Activated naive CD4-positive, alpha-beta T cell treated with anti-CD3 and anti-CD28 coated beads for 36 hours (primary cell): Measurements from ENCODE around the gene NETO2. TPM values are rescaled to one million over a fixed set of nuclear protein-coding genes. Genes with fewer than 3 reads are reported as not detected.
"Not testable (repeated sequence)": the region's sequence is repeated elsewhere in the genome, so short reads cannot be mapped to it uniquely, and the experiment has no call there.

Experiments
- CTCF ChIA-PET: fragments of 350-600 bp; sonication (Branson Sonifier 250); formaldehyde crosslinking; loops from one replicate; lab custom pipeline; 2021; ENCODE audit warnings: antibody characterized with exemption; lab: Charles Lee
- DNase-seq: peaks from one replicate; pipeline ENCODE4 v3.0.0-alpha.2; 2020
- H3K27ac Mint-ChIP-seq: one replicate; pipeline ENCODE4 v1.8.0; 2021; ENCODE audit warnings: mild to moderate bottlenecking, mixed read lengths
- H3K27me3 Mint-ChIP-seq: one replicate; pipeline ENCODE4 v1.8.0; 2021; ENCODE audit warnings: low read depth, mixed read lengths
- H3K36me3 Mint-ChIP-seq: one replicate; pipeline ENCODE4 v1.8.0; 2021; ENCODE audit warnings: low read depth, mixed read lengths
- H3K4me1 Mint-ChIP-seq: one replicate; pipeline ENCODE4 v1.8.0; 2021; ENCODE audit warnings: low read depth, mixed read lengths
- H3K4me3 Mint-ChIP-seq: one replicate; pipeline ENCODE4 v1.8.0; 2021; ENCODE audit warnings: mild to moderate bottlenecking, moderate library complexity, mixed read lengths
- H3K9me3 Mint-ChIP-seq: one replicate; pipeline ENCODE4 v1.8.0; 2021; ENCODE audit warnings: mixed read lengths
- intact Hi-C: fragments of 100-400 bp; cut with micrococcal nuclease; formaldehyde crosslinking; loops from one replicate; pipeline ENCODE4 v1.15.1; 2023
- total RNA-seq, 2 experiments: library from RNA; stranded (reverse); gene quantifications; one replicate each; pipeline ENCODE4 v1.2.3, GENCODE V29; 2021

Gene NETO2
- total RNA-seq, 2 experiments from 2014 or later, result 3.0 to 4.3 TPM

DNA sequence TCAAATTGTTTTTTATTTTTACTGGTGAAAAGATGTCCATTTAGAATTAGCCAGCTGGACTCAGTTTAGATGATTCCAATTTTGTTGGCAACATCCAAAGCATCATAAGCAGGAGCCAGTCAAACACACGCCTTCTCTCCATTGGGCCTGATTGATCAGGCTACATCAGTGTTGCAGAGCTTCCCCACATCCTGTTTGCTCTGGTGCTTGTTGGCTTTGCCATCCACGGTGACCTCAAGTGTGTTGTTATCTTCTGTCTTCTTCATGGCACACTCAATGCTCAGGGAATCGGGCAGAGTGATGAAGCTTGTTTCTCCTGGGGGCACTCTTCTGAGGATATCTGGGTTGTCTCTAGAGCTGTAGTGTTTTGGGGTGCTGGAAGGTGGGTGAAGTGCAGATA is 6.3 kb upstream of the NETO2 start:
- peaks cover 17% of the 10 kb centered on the region for H3K9me3 Mint-ChIP-seq
- no peak overlapping the region for H3K4me3 Mint-ChIP-seq
- H3K4me1 Mint-ChIP-seq, result no peaks in the 10 kb centered on the region
- intact Hi-C loops, result no loop called here
- no peak for DNase-seq
- CTCF ChIA-PET, result no interaction called here
- H3K27ac Mint-ChIP-seq, result no peak overlapping the region
- H3K27me3 Mint-ChIP-seq, result peaks cover 11% of the 10 kb centered on the region
- peaks cover 25% of the 10 kb centered on the region for H3K36me3 Mint-ChIP-seq

GRCh38 chr16:47144559-47144877 is 773 bp upstream of the NETO2 start:
- peak overlapping the region; percentile 66 for H3K4me3 Mint-ChIP-seq
- H3K27ac Mint-ChIP-seq, result no peak overlapping the region
- DNase-seq, result no peak
- H3K9me3 Mint-ChIP-seq, result no peaks in the 10 kb centered on the region
- intact Hi-C loops, result loop anchor here (1.0 to 10.0 kb wide), 6 partner anchors 250 to 1098 kb away; partner anchors contain the start of genes ITFG1, LONP2, ORC6 and PHKB
- CTCF ChIA-PET, result interaction anchor here (1.0 to 5.7 kb wide), 9 partner anchors 11 to 1021 kb away, joined by 3 to 38 read pairs (median 4); partner anchors contain the start of gene ABCC12
- peaks cover 10% of the 10 kb centered on the region for H3K4me1 Mint-ChIP-seq
- peaks cover 3% of the 10 kb centered on the region for H3K36me3 Mint-ChIP-seq
- H3K27me3 Mint-ChIP-seq, result peaks cover 33% of the 10 kb centered on the region

- peaks cover 10% of the 10 kb centered on the region for H3K4me1 Mint-ChIP-seq
- no peaks in the 10 kb centered on the region for H3K9me3 Mint-ChIP-seq
- DNase-seq, result peak; percentile 64
- CTCF ChIA-PET, result interaction anchor here (0.5 to 5.7 kb wide), 21 partner anchors 23 to 1022 kb away, joined by 3 to 38 read pairs (median 4); partner anchors contain the start of genes ABCC12 and DNAJA2
- H3K36me3 Mint-ChIP-seq, result peaks cover 3% of the 10 kb centered on the region
- no peak overlapping the region for H3K27ac Mint-ChIP-seq
- H3K27me3 Mint-ChIP-seq, result peaks cover 40% of the 10 kb centered on the region
- intact Hi-C loops, result loop anchor here (1.0 to 10.0 kb wide), 9 partner anchors 170 to 1487 kb away; partner anchors contain the start of genes DNAJA2, LONP2, ORC6 and VPS35
- peak overlapping the region; percentile 75 for H3K4me3 Mint-ChIP-seq
Measured at GRCh38 chr16:47142821-47143676, 696 bp downstream of the NETO2 start.

GRCh38 chr16:47142486-47142820 is 1.3 kb downstream of the NETO2 start:
- H3K4me3 Mint-ChIP-seq, result peak overlapping the region; percentile 75
- no peak overlapping the region for H3K27ac Mint-ChIP-seq
- peaks cover 3% of the 10 kb centered on the region for H3K36me3 Mint-ChIP-seq
- H3K4me1 Mint-ChIP-seq, result peaks cover 10% of the 10 kb centered on the region
- intact Hi-C loops, result loop anchor here (1.0 to 10.0 kb wide), 7 partner anchors 170 to 1100 kb away; partner anchors contain the start of genes DNAJA2, LONP2, ORC6 and VPS35
- CTCF ChIA-PET, result interaction anchor here (0.5 to 5.7 kb wide), 28 partner anchors 9 to 1023 kb away, joined by 3 to 38 read pairs (median 4); partner anchors contain the start of genes ABCC12 and DNAJA2
- peaks cover 40% of the 10 kb centered on the region for H3K27me3 Mint-ChIP-seq
- H3K9me3 Mint-ChIP-seq, result no peaks in the 10 kb centered on the region
- DNase-seq, result no peak

- intact Hi-C loops, result loop anchor here (1.0 to 10.0 kb wide), 11 partner anchors 28 to 1100 kb away; partner anchors contain the start of genes DNAJA2, LONP2, ORC6 and VPS35
- peaks cover 38% of the 10 kb centered on the region for H3K27me3 Mint-ChIP-seq
- CTCF ChIA-PET, result interaction anchor here (0.6 to 5.7 kb wide), 44 partner anchors 9 to 1023 kb away, joined by 3 to 38 read pairs (median 4); partner anchors contain the start of genes ABCC12 and DNAJA2
Measured at GRCh38 chr16:47141773-47142485, 1.8 kb downstream of the NETO2 start.

GRCh38 chr16:47140686-47141085 is 3.1 kb downstream of the NETO2 start:
- peaks cover 3% of the 10 kb centered on the region for H3K36me3 Mint-ChIP-seq
- H3K9me3 Mint-ChIP-seq, result no peaks in the 10 kb centered on the region
- H3K4me1 Mint-ChIP-seq, result peaks cover 14% of the 10 kb centered on the region
- intact Hi-C loops, result loop anchor here (1.0 to 10.0 kb wide), 9 partner anchors 26 to 1102 kb away; partner anchors contain the start of genes LONP2, ORC6 and VPS35
- no peak overlapping the region for H3K4me3 Mint-ChIP-seq
- CTCF ChIA-PET, result interaction anchor here (0.7 to 5.7 kb wide), 7 partner anchors 9 to 787 kb away, joined by 3 to 38 read pairs (median 6); no protein-coding TSS in a partner anchor
- H3K27me3 Mint-ChIP-seq, result peaks cover 35% of the 10 kb centered on the region
- DNase-seq, result no peak
- H3K27ac Mint-ChIP-seq, result no peak overlapping the region

More at GRCh38 chr16:47141773-47142485, 1.8 kb downstream of the NETO2 start:
- H3K27ac Mint-ChIP-seq, result no peak overlapping the region
- H3K36me3 Mint-ChIP-seq, result peaks cover 3% of the 10 kb centered on the region
- no peaks in the 10 kb centered on the region for H3K9me3 Mint-ChIP-seq
- H3K4me3 Mint-ChIP-seq, result peak overlapping the region; percentile 75
- peak; percentile 93 for DNase-seq
- H3K4me1 Mint-ChIP-seq, result peaks cover 10% of the 10 kb centered on the region

- intact Hi-C loops, result loop anchor here (5.0 to 10.0 kb wide), 5 partner anchors 255 to 1103 kb away; partner anchors contain the start of genes LONP2, ORC6 and VPS35
- CTCF ChIA-PET, result interaction anchor here (0.6 kb wide), 3 partner anchors 73 to 449 kb away, joined by 3 to 4 read pairs (median 3); no protein-coding TSS in a partner anchor
- Mint-ChIP-seq H3K4me3 (no peak overlapping the region), H3K4me1 (peaks cover 14% of the 10 kb centered on the region), H3K9me3 (no peaks in the 10 kb centered on the region), H3K27me3 (peaks cover 25% of the 10 kb centered on the region), H3K27ac (no peak overlapping the region), H3K36me3 (peaks cover 3% of the 10 kb centered on the region)
- DNase-seq, result no peak
Measured at GRCh38 chr16:47139561-47140185, 4.1 kb downstream of the NETO2 start.

GRCh38 chr16:47137925-47138324 is 5.8 kb downstream of the NETO2 start:
- DNase-seq, H3K36me3 Mint-ChIP-seq, intact Hi-C loops, H3K27ac Mint-ChIP-seq, H3K9me3 Mint-ChIP-seq, H3K4me3 Mint-ChIP-seq: not testable (repeated sequence)
- peaks cover 20% of the 10 kb centered on the region for H3K27me3 Mint-ChIP-seq
- H3K4me1 Mint-ChIP-seq, result peaks cover 16% of the 10 kb centered on the region
- CTCF ChIA-PET, result interaction anchor here (0.6 to 0.8 kb wide), 2 partner anchors 24 to 1027 kb away, joined by 3 read pairs; no protein-coding TSS in a partner anchor

DNA sequence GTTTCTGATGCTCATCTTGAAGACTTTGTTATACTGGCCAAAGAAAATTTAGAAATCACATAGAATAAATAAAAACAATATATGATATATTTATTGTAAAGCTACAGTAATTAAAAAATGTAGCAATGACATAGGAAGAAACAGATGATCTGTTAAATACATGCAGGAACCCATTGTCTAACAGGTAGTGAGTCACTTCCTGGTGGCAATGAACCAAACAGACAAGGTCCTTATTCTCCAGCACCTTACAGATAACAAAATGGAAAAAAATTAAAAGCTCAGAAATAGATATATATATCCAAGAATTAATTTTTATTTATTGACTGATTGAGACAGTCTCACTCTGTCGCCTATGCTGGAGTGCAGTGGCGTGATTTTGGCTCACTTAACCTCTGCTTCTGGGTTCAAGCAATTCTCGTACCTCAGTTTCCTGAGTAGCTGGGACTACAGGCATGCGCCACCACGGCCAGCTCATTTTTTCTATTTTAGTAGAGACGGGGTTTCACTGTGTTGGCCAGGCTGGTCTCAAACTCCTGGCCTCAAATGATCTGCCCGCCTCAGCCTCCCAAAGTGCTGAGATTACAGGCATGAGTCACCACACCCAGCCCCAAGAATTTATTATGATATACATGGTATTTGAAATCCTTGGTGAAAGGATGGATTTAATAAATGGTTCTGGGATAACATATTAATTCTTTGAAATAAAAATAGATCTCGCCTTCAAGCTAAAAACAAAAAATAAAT is 7.5 kb downstream of the NETO2 start:
- DNase-seq, result no peak
- H3K4me1 Mint-ChIP-seq, result peaks cover 6% of the 10 kb centered on the region
- H3K27ac Mint-ChIP-seq, result no peak overlapping the region
- no peak overlapping the region for H3K4me3 Mint-ChIP-seq
- intact Hi-C loops, result loop anchor here (1.0 kb wide), 1 partner anchor 22 kb away; no protein-coding TSS in a partner anchor
- peaks cover 11% of the 10 kb centered on the region for H3K27me3 Mint-ChIP-seq
- CTCF ChIA-PET, result interaction anchor here (0.6 to 0.8 kb wide), 4 partner anchors 19 to 427 kb away, joined by 3 read pairs; no protein-coding TSS in a partner anchor
- H3K36me3 Mint-ChIP-seq, result peaks cover 3% of the 10 kb centered on the region
- H3K9me3 Mint-ChIP-seq, result no peaks in the 10 kb centered on the region

GRCh38 chr16:47134550-47134949 is 9.2 kb downstream of the NETO2 start:
- no peak overlapping the region for H3K27ac Mint-ChIP-seq
- H3K27me3 Mint-ChIP-seq, result peaks cover 7% of the 10 kb centered on the region
- no peak overlapping the region for H3K4me3 Mint-ChIP-seq
- H3K4me1 Mint-ChIP-seq, result peaks cover 10% of the 10 kb centered on the region
- CTCF ChIA-PET, result interaction anchor here (1.0 kb wide), 1 partner anchor 155 kb away, joined by 3 read pairs; no protein-coding TSS in a partner anchor
- no peak for DNase-seq
- intact Hi-C loops, result no loop called here
- H3K9me3 Mint-ChIP-seq, result no peaks in the 10 kb centered on the region
- peaks cover 4% of the 10 kb centered on the region for H3K36me3 Mint-ChIP-seq

DNA sequence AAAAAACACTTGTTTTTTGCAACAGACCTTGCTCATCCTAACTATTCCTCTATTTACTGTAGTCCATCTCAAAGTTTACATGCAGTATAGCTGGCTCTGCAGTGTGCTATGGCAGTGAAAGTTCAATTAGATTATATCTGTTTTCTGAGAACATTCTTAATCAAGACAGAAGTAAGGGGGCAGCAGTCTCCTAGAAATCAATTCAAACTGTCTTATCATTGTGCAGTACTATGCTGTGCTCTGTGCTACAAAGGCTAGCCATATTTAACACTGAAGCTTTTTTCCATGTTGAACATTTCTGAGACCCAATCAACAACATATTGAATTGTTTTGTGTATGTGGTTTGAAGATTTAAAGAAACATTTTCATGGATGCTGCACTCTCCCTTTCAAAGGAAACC is 11.4 kb downstream of the NETO2 start:
- Mint-ChIP-seq H3K4me3 (no peak overlapping the region), H3K9me3 (no peaks in the 10 kb centered on the region), H3K36me3 (peaks cover 9% of the 10 kb centered on the region), H3K27ac (no peak overlapping the region), H3K27me3 (peaks cover 3% of the 10 kb centered on the region), H3K4me1 (peaks cover 10% of the 10 kb centered on the region)
- DNase-seq, result no peak
- CTCF ChIA-PET, result interaction anchor here (2.4 kb wide), 1 partner anchor 9 kb away, joined by 10 read pairs; no protein-coding TSS in a partner anchor
- intact Hi-C loops, result no loop called here
